Measurements from ENCODE around the gene PTGFRN.

PTGFRN gene

DNA sequence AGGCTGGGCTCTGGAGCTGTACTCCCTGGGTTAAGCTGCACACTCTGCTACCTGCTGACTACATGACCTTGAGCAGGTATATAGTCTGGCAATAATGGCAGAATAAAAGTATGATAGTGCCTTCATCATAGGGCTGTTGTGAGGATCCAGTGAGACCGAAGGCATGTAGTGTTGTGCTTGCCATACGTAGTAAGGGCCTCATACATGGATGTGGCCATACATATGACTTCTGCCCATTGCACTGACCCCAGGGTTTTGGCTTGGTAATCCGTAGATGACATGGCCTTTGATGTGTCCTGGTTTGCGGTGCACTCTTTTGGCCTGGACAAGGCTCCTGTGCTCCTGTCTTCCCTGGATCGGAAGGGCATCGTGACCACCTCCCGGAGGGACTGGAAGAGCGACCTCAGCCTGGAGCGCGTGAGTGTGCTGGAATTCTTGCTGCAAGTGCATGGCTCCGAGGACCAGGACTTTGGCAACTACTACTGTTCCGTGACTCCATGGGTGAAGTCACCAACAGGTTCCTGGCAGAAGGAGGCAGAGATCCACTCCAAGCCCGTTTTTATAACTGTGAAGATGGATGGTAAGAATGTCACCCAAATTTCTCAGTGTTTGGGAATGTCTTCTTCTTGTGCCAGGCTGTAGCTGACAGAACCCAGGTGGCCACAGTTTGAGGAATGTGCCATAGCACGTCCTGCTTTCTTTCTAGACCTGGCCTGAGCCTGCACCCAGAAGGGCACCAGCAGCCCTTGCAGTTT lies 74.9 kb downstream of the PTGFRN start:
- no CpG with 5 or more reads among the region's 14 CpGs for WGBS, 2 donors (ENCODE audit: extremely low coverage in 2 of 2, insufficient read length in 2 of 2, insufficient replicate concordance in 1 of 2)
- no peak for DNase-seq (ENCODE audit: low spot score)
- no peak overlapping the region for H3K4me2 ChIP-seq (ENCODE audit: insufficient read depth, low read length, poor library complexity, severe bottlenecking)
- H3K23ac ChIP-seq (ENCODE audit: low read depth, low read length, poor library complexity) = no peak overlapping the region
- H2BK5ac ChIP-seq (ENCODE audit: low read length) = no peak overlapping the region
- H2BK12ac ChIP-seq (ENCODE audit: low read length) = no peak overlapping the region
- no peaks in the 10 kb centered on the region for H3K79me1 ChIP-seq (ENCODE audit: low read depth, low read length)
- H2BK120ac ChIP-seq (ENCODE audit: low read depth, low read length) = no peak overlapping the region
- H3K27ac ChIP-seq (replicated peaks; ENCODE audit: low read length) = no peak overlapping the region
- H3K9me3 ChIP-seq (replicated peaks in 1 of 2; ENCODE audit: control insufficient read depth in 2 of 2, insufficient read depth in 1 of 2, low read depth in 1 of 2, low read length in 2 of 2) = no peaks in the 10 kb centered on the region
- H2BK15ac ChIP-seq (ENCODE audit: low read length) = no peak overlapping the region
- H2AFZ ChIP-seq (ENCODE audit: low read length) = no peak overlapping the region
- H3K14ac ChIP-seq (ENCODE audit: low read length) = no peak overlapping the region
- H3K4me1 ChIP-seq (ENCODE audit: control insufficient read depth in 2 of 2, insufficient read depth in 1 of 2, low read depth in 1 of 2, low read length in 2 of 2) = peaks cover 0 to 4% of the 10 kb centered on the region in 2 donors
- no peak overlapping the region for H4K8ac ChIP-seq (ENCODE audit: low read depth, low read length)
- H3K18ac ChIP-seq (ENCODE audit: low read length) = no peak overlapping the region
- H3K36me3 ChIP-seq (replicated peaks in 1 of 2; ENCODE audit: control insufficient read depth in 2 of 2, insufficient read depth in 2 of 2, low read length in 2 of 2) = peaks cover 2 to 48% of the 10 kb centered on the region in 2 donors
- H3K9ac ChIP-seq (ENCODE audit: low read depth, low read length, poor library complexity) = no peak overlapping the region
- no peak overlapping the region for H2AK5ac ChIP-seq (ENCODE audit: low read depth, low read length)
- H3K4ac ChIP-seq (ENCODE audit: low read length) = no peak overlapping the region
- no peak overlapping the region for H4K91ac ChIP-seq (ENCODE audit: low read depth, low read length, poor library complexity)
- no peaks in the 10 kb centered on the region for H3K27me3 ChIP-seq (ENCODE audit: control insufficient read depth in 3 of 3, insufficient read depth in 3 of 3, low read depth in 1 of 3, low read length in 3 of 3)
- no peak overlapping the region for H3K4me3 ChIP-seq (ENCODE audit: low read length in 2 of 2)

DNA sequence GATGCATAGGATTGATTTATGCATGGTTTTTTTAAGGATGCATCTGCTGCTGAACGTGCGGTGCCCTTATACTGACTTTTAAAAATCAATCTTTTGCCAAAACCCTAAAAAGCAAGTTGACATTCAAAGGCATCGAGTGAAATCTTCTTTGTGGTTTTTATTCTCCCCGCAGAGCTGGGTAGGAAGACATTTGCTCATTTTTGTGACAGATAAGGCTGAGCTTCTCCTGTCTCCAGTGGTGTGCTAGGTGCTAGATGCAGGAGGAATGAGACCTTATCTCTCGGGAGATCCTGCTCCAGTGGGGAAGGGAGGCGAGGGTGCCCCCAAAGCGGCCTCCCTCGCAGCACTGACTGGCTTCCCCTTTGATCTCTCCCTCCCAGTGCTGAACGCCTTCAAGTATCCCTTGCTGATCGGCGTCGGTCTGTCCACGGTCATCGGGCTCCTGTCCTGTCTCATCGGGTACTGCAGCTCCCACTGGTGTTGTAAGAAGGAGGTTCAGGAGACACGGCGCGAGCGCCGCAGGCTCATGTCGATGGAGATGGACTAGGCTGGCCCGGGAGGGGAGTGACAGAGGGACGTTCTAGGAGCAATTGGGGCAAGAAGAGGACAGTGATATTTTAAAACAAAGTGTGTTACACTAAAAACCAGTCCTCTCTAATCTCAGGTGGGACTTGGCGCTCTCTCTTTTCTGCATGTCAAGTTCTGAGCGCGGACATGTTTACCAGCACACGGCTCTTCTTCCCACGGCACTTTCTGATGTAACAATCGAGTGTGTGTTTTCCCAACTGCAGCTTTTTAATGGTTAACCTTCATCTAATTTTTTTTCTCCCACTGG lies 76.9 kb downstream of the PTGFRN start:
- H2AK5ac ChIP-seq (ENCODE audit: low read depth, low read length) = no peak overlapping the region
- no peak overlapping the region for H2AFZ ChIP-seq (ENCODE audit: low read length)
- no peak overlapping the region for H4K8ac ChIP-seq (ENCODE audit: low read depth, low read length)
- H3K4ac ChIP-seq (ENCODE audit: low read length) = no peak overlapping the region
- no CpG with 5 or more reads among the region's 29 CpGs for WGBS, 2 donors (ENCODE audit: extremely low coverage in 2 of 2, insufficient read length in 2 of 2, insufficient replicate concordance in 1 of 2)
- H3K79me1 ChIP-seq (ENCODE audit: low read depth, low read length) = no peaks in the 10 kb centered on the region
- no peaks in the 10 kb centered on the region for H3K27me3 ChIP-seq (ENCODE audit: control insufficient read depth in 3 of 3, insufficient read depth in 3 of 3, low read depth in 1 of 3, low read length in 3 of 3)
- H3K4me1 ChIP-seq (ENCODE audit: control insufficient read depth in 2 of 2, insufficient read depth in 1 of 2, low read depth in 1 of 2, low read length in 2 of 2) = peaks cover 0 to 4% of the 10 kb centered on the region in 2 donors
- peak overlapping the region; percentile 74 for H3K23ac ChIP-seq (ENCODE audit: low read depth, low read length, poor library complexity)
- no peak overlapping the region for H3K27ac ChIP-seq (replicated peaks; ENCODE audit: low read length)
- H2BK120ac ChIP-seq (ENCODE audit: low read depth, low read length) = no peak overlapping the region
- H3K14ac ChIP-seq (ENCODE audit: low read length) = no peak overlapping the region
- no peak overlapping the region for H3K18ac ChIP-seq (ENCODE audit: low read length)
- H2BK12ac ChIP-seq (ENCODE audit: low read length) = no peak overlapping the region
- DNase-seq (ENCODE audit: low spot score) = no peak
- peaks cover 2 to 65% of the 10 kb centered on the region in 2 donors for H3K36me3 ChIP-seq (replicated peaks in 1 of 2; ENCODE audit: control insufficient read depth in 2 of 2, insufficient read depth in 2 of 2, low read length in 2 of 2)
- H3K4me2 ChIP-seq (ENCODE audit: insufficient read depth, low read length, poor library complexity, severe bottlenecking) = no peak overlapping the region
- H2BK15ac ChIP-seq (ENCODE audit: low read length) = no peak overlapping the region
- peaks cover 0 to 4% of the 10 kb centered on the region in 2 donors for H3K9me3 ChIP-seq (replicated peaks in 1 of 2; ENCODE audit: control insufficient read depth in 2 of 2, insufficient read depth in 1 of 2, low read depth in 1 of 2, low read length in 2 of 2)
- H3K9ac ChIP-seq (ENCODE audit: low read depth, low read length, poor library complexity) = no peak overlapping the region
- no peak overlapping the region for H4K91ac ChIP-seq (ENCODE audit: low read depth, low read length, poor library complexity)
- no peak overlapping the region for H2BK5ac ChIP-seq (ENCODE audit: low read length)
- H3K4me3 ChIP-seq (ENCODE audit: low read length in 2 of 2) = no peak overlapping the region

DNA sequence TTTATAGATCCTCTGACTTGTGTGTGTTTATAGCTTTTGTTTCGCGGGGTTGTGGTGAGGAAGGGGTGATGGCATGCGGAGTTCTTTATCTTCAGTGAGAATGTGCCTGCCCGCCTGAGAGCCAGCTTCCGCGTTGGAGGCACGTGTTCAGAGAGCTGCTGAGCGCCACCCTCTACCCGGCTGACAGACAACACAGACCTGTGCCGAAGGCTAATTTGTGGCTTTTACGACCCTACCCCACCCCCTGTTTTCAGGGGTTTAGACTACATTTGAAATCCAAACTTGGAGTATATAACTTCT lies 77.5 kb downstream of the PTGFRN start:
- H2BK5ac ChIP-seq (ENCODE audit: low read length) = no peak overlapping the region
- DNase-seq (ENCODE audit: low spot score) = no peak
- H2BK15ac ChIP-seq (ENCODE audit: low read length) = no peak overlapping the region

DNA sequence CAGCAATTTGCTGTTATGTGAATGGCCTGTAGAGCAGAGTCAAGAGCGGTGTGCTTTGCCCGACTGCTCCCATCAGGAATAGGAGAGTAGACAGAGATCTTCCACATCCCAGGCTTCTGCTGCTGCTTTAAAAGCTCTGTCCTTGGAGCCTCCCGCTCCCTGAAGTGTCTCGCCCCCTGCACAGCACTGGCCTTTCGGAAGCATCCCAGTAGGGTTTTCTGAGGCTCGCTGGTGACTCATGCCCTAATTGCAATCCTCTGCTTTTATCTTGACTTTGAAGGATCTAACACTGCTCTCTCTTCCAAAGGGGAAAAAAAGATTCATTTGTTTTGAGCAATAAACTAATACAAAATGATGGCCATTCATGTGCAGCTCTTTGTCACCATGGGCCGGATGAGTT lies 78.5 kb downstream of the PTGFRN start:
- H3K18ac ChIP-seq (ENCODE audit: low read length) = no peak overlapping the region
- H4K8ac ChIP-seq (ENCODE audit: low read depth, low read length) = no peak overlapping the region
- H3K4me3 ChIP-seq (ENCODE audit: low read length in 2 of 2) = no peak overlapping the region
- H3K27me3 ChIP-seq (ENCODE audit: control insufficient read depth in 3 of 3, insufficient read depth in 3 of 3, low read depth in 1 of 3, low read length in 3 of 3) = no peaks in the 10 kb centered on the region
- H3K79me1 ChIP-seq (ENCODE audit: low read depth, low read length) = no peaks in the 10 kb centered on the region
- H3K36me3 ChIP-seq (replicated peaks in 1 of 2; ENCODE audit: control insufficient read depth in 2 of 2, insufficient read depth in 2 of 2, low read length in 2 of 2) = peaks cover 2 to 69% of the 10 kb centered on the region in 2 donors
- H2BK120ac ChIP-seq (ENCODE audit: low read depth, low read length) = no peak overlapping the region
- no CpG with 5 or more reads among the region's 7 CpGs for WGBS, 2 donors (ENCODE audit: extremely low coverage in 2 of 2, insufficient read length in 2 of 2, insufficient replicate concordance in 1 of 2)
- H2BK15ac ChIP-seq (ENCODE audit: low read length) = no peak overlapping the region
- peaks cover 0 to 4% of the 10 kb centered on the region in 2 donors for H3K4me1 ChIP-seq (ENCODE audit: control insufficient read depth in 2 of 2, insufficient read depth in 1 of 2, low read depth in 1 of 2, low read length in 2 of 2)
- H3K9me3 ChIP-seq (replicated peaks in 1 of 2; ENCODE audit: control insufficient read depth in 2 of 2, insufficient read depth in 1 of 2, low read depth in 1 of 2, low read length in 2 of 2) = peaks cover 2 to 10% of the 10 kb centered on the region in 2 donors
- no peak overlapping the region for H3K23ac ChIP-seq (ENCODE audit: low read depth, low read length, poor library complexity)
- no peak overlapping the region for H3K27ac ChIP-seq (replicated peaks; ENCODE audit: low read length)
- no peak overlapping the region for H3K9ac ChIP-seq (ENCODE audit: low read depth, low read length, poor library complexity)
- H3K4ac ChIP-seq (ENCODE audit: low read length) = no peak overlapping the region
- H3K4me2 ChIP-seq (ENCODE audit: insufficient read depth, low read length, poor library complexity, severe bottlenecking) = no peak overlapping the region
- no peak overlapping the region for H3K14ac ChIP-seq (ENCODE audit: low read length)
- H2AFZ ChIP-seq (ENCODE audit: low read length) = no peak overlapping the region
- no peak overlapping the region for H4K91ac ChIP-seq (ENCODE audit: low read depth, low read length, poor library complexity)
- no peak overlapping the region for H2AK5ac ChIP-seq (ENCODE audit: low read depth, low read length)
- DNase-seq (ENCODE audit: low spot score) = no peak
- no peak overlapping the region for H2BK5ac ChIP-seq (ENCODE audit: low read length)
- H2BK12ac ChIP-seq (ENCODE audit: low read length) = no peak overlapping the region

More for the DNA sequence above, 77.5 kb downstream of the PTGFRN start:
- no peak overlapping the region for H3K18ac ChIP-seq (ENCODE audit: low read length)
- no peak overlapping the region for H3K27ac ChIP-seq (replicated peaks; ENCODE audit: low read length)
- no peak overlapping the region for H3K9ac ChIP-seq (ENCODE audit: low read depth, low read length, poor library complexity)
- no peak overlapping the region for H3K14ac ChIP-seq (ENCODE audit: low read length)
- peaks cover 2 to 69% of the 10 kb centered on the region in 2 donors for H3K36me3 ChIP-seq (replicated peaks in 1 of 2; ENCODE audit: control insufficient read depth in 2 of 2, insufficient read depth in 2 of 2, low read length in 2 of 2)
- no peak overlapping the region for H3K4me2 ChIP-seq (ENCODE audit: insufficient read depth, low read length, poor library complexity, severe bottlenecking)
- no CpG with 5 or more reads among the region's 11 CpGs for WGBS, 2 donors (ENCODE audit: extremely low coverage in 2 of 2, insufficient read length in 2 of 2, insufficient replicate concordance in 1 of 2)
- H3K79me1 ChIP-seq (ENCODE audit: low read depth, low read length) = no peaks in the 10 kb centered on the region
- H2AK5ac ChIP-seq (ENCODE audit: low read depth, low read length) = no peak overlapping the region
- no peak overlapping the region for H2BK120ac ChIP-seq (ENCODE audit: low read depth, low read length)
- no peak overlapping the region for H4K8ac ChIP-seq (ENCODE audit: low read depth, low read length)
- no peak overlapping the region for H3K23ac ChIP-seq (ENCODE audit: low read depth, low read length, poor library complexity)
- peaks cover 0 to 4% of the 10 kb centered on the region in 2 donors for H3K4me1 ChIP-seq (ENCODE audit: control insufficient read depth in 2 of 2, insufficient read depth in 1 of 2, low read depth in 1 of 2, low read length in 2 of 2)
- no peak overlapping the region for H2BK12ac ChIP-seq (ENCODE audit: low read length)
- no peak overlapping the region for H3K4me3 ChIP-seq (ENCODE audit: low read length in 2 of 2)
- no peak overlapping the region for H2AFZ ChIP-seq (ENCODE audit: low read length)
- H4K91ac ChIP-seq (ENCODE audit: low read depth, low read length, poor library complexity) = no peak overlapping the region
- H3K4ac ChIP-seq (ENCODE audit: low read length) = no peak overlapping the region
- H3K9me3 ChIP-seq (replicated peaks in 1 of 2; ENCODE audit: control insufficient read depth in 2 of 2, insufficient read depth in 1 of 2, low read depth in 1 of 2, low read length in 2 of 2) = peaks cover 2 to 8% of the 10 kb centered on the region in 2 donors
- H3K27me3 ChIP-seq (ENCODE audit: control insufficient read depth in 3 of 3, insufficient read depth in 3 of 3, low read depth in 1 of 3, low read length in 3 of 3) = no peaks in the 10 kb centered on the region

Measured in neuronal stem cell (in vitro differentiated cells).